NCI-H2227 (cell line): ENCODE measurements around the gene CACNG1.
"Not testable (repeated sequence)": the region's sequence is repeated elsewhere in the genome, so short reads cannot be mapped to it uniquely, and the experiment has no call there.

Experiments
- DNase-seq: peaks from one replicate; lab custom pipeline; 2025; ENCODE audit not compliant: unreplicated experiment; lab: John Stamatoyannopoulos, UW

Gene CACNG1

GRCh38 chr17:67024736-67025135 is 19.6 kb upstream of the CACNG1 start:
- no peak for DNase-seq

DNA sequence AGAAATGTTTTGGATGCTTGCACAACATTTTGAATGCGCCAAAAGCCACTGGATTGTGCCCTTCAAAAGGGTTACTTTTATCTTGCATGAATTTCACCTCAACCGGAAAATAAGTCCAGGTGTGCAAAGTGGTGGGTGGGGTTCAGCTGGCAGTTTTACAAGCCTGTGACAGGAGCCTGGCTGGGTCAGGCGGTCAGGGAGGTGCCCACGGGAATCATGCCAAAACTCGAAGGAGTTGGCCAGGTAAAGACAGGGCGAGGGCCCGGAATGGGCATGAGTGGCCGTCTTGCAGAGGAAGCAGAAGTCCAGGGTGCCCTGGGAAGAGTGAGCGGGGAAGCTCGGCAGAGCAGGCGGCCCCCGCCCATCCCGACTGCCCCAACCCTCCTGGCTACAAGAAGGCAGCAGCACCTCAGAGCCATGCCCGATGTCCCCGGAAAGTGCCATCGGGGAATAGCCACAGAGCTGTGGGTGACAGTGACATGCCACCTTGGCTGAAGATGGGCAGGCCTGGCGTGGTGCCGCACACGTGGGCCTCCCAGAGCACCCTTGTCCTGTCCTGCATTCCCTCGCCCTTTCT is 19.1 kb upstream of the CACNG1 start:
- DNase-seq: no peak

- no peak for DNase-seq
Observed at GRCh38 chr17:67026341-67026740, 18.0 kb upstream of the CACNG1 start.

DNA sequence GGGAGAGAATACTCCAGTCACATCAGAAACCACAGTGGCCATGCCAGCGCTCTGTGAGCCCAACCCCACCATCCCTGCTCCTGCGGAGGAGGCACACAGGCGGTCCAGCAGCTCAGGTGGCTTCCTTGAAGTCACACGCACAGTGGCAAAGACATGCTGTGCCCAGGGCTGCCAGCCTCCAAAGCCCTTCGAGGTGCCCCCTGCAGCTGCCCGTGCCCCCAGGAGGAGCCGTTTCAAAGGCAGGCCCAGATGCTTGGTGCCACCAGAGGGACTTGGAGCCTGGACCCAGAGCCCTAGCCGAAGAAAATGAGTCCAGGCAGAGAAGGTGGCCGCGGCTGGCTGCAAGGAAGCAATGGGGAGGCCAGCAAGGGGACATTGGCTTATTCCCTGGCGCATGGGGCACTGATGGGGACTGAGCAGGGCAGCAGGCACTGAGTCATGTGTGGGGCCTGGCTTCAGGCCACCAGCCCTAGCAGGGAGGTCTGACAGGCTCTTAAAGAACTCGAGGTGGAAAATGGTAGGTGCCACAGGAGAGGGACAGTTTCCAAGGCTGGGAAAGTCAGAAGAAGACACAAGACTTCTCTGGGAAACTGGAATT is 17.2 kb upstream of the CACNG1 start:
- DNase-seq: no peak

DNA sequence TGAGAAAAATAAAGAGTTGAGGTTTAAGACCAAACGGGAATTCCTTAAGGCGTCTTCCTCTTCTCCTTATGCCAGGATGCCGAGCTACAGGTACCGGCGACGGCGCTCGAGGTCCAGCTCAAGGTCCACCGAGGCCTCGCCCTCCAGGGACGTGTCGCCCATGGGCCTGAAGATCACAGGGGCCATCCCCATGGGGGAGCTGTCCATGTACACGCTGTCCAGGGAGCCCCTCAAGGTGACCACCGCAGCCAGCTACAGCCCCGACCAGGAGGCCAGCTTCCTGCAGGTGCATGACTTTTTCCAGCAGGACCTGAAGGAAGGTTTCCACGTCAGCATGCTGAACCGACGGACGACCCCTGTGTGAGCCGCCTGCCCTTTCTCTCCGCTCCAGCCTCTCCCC is 13.7 kb upstream of the CACNG1 start:
- no peak for DNase-seq

- no peak for DNase-seq
Observed at GRCh38 chr17:67032382-67032781, 12.0 kb upstream of the CACNG1 start.

GRCh38 chr17:67032985-67033384 is 11.4 kb upstream of the CACNG1 start:
- DNase-seq: no peak

DNA sequence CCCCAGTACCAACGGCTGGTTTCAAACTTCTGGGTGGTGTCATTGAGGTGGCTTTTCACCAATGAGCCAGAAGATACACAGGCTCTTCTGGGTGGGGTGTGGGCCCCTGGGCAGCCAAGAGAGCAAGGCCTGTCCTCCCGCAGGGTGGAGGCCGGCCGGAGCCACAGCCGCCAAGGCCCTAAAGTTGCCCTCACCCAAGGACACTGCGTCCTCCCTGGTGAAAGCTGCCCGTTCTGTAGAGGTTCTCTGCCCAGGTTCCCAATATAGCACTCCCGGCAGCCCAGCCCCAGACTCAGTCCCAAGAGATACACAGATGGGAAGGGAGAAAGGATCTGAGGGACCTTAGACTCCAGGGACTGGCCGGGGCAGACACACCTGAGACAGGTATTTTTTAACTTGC is 10.7 kb upstream of the CACNG1 start:
- DNase-seq: no peak

DNA sequence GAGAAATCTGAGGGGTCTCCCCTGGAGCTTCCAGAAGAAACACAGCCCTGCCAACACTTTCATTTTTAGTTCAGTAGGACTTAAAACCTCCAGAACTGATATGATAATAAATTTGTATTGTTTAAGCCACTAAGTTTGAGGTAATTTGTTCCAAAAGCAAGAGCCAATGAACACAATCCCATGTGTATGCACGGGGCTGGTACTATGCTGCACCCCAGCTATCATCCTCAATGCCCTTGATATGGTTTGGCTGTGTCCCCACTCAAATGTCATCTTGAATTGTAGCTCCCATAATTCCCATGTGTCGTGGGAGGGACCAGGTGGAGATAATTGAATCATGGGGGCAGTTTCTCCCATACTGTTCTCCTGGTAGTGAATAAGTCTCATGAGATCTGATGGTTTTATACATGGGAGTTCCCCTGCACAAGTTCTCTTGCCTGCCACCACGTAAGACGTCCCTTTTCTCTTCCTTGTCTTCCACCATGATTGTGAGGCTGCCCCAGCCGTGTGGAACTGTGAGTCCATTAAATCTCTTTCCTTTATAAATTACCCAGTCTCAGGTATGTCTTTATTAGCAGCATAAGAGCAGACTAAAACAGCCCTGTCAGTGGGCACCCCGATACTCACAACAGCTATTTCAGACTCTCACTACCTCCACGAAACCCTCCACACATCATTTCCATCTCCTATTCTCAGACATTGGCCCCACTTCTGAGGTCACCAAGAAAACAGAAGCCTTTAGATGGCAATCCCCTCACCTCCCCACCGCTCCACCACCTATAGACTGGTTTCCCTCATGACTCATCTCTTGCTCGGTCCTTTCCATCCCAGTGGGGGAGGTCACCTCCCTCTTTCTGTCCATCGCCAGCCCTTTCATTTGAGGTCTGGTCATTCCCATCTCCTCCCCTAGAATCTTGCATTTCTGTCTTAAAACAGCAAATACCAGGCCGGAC is 8.9 kb upstream of the CACNG1 start:
- no peak for DNase-seq

GRCh38 chr17:67038861-67039365 is 5.4 kb upstream of the CACNG1 start:
- no peak for DNase-seq

DNA sequence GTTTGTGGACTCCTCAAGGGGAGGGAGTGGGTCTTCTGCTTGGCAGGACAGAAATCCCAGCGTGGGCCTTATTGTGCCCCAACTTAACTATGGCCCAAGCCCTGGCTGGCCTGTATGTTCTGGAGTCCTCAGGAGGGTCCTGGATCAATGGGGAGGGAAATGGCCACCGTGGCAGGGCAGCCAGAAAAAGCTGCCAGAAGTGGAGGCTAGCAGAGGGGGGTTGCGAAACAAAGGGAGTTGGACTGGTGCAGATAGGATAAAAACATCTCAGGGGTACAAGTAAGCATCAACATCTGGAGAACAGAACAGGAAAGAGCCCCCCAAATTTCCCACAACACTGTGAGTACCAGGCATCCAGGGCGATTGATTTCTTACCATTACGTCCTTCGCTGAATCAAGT is 3.7 kb upstream of the CACNG1 start:
- no peak for DNase-seq

DNA sequence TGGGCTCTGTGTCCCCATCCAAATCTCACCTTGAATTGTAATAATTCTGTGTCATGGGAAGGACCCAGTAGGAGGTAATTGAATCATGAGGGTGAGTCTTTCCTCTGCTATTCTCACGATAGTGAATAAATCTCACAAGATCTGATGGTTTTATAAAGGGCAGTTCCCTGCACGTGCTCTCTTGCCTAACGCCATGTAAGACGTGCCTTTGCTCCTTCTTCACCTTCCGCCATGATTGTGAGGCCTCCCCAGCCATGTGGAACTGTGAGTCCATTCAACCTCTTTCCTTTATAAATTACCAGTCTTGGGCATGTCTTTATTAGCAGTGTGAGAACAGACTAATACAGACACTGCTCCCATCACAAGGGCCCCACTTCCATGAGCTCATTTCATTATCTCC is 3.2 kb upstream of the CACNG1 start:
- not testable (repeated sequence) for DNase-seq

GRCh38 chr17:67041531-67041930 is 2.8 kb upstream of the CACNG1 start:
- DNase-seq: no peak

GRCh38 chr17:67041941-67042899 is 2.1 kb upstream of the CACNG1 start:
- no peak for DNase-seq

DNA sequence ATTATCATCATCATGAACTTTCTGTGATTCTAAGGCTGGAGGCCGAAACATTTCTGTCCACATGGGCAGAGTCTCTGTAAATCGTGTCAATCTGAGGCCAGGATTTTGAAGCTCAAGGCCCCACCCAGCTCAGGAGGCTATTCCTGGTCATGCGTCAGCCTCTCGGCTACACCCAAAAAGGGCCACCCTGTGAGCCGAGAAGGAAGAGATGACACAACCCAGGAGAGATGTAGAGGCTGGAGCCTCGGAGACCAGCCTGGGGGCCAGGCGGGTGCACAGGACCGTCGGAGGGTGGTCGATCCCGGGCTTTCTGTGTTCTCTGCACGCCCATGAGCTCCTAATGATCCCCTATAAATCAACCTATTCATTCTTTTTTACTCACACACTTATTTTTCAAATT is 1.1 kb upstream of the CACNG1 start:
- DNase-seq: no peak

DNA sequence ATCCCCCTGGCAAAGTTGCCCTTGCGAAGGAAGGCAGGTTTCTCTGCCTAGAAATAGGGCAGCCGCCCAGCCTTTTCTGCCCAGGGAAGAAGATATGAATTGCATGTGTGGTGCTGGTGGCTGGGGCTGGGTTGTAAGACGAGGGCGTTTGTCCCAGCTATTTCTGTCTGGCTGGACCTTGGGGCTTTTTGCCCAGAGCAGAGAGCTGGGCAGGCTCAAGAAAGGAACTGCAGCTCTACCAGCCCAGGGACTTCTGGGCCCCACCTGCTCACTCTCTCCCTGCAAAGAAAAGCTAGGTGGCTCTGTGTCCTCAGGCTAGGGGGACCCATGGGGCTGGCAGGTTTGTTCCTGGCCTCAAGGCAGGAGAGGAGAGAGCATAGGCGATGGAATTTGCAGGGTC is 586 bp downstream of the CACNG1 start:
- no peak for DNase-seq

DNA sequence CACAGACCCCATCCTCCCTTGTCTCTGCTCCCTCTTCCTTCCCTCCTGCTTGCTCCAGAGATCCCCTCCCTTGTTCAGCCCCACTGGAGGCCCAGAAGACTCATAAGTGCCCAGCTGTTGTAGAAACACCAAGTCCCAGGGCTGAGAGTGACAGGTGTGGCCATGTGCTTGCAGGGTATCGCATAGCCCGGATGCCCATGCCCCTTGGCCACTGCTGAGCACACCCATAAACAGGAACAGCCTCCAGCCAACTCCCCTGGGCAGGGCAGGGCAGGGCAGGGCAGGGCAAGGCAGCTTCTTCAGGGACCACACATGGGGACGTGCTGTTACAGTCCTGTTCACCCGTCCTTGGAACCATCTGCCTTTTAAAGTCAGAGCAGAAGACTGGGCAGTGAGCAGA is 2.0 kb downstream of the CACNG1 start:
- no peak for DNase-seq

- DNase-seq: no peak
Observed at GRCh38 chr17:67047382-67047781, 3.0 kb downstream of the CACNG1 start.

- DNase-seq: no peak
Observed at GRCh38 chr17:67049025-67049739, 4.8 kb downstream of the CACNG1 start.

DNA sequence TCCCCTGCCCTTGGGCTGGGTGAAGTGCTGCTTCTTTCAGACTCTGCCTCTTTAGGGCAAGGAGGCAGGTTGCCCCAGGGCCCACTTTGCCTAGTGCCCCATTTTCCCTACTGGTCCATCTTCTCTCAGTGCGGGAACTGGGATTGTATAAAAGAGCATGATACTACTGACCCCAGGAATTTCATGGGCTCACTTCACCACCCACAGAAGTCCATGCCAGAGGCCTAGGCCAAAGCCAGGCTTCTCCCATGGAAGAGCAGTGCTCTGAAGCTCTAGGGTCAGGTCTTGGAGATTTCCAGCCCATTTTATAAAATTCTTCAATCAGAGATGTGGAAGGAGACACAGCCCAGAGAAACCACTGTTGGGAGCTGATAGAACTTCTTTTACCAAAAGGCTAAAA is 5.7 kb downstream of the CACNG1 start:
- DNase-seq: no peak
